A549 (cell line): ENCODE measurements around the gene CCR5. TPM values are rescaled to one million over a fixed set of nuclear protein-coding genes. Genes with fewer than 3 reads are reported as not detected.

Experiments
- ATAC-seq, 2 experiments: fragments of 200-7000 bp in 1 of 2; fragments of >200 bp in 1 of 2; cut with Nextera tagmentation in 1 of 2; cut with Tn5 transposase in 1 of 2; 3 replicates each; pipeline versions ENCODE4 v1.8.0 to v1.9.1; 2018 to 2020; ENCODE audit warnings: mild to moderate bottlenecking in 1 of 2, moderate library complexity in 1 of 2
- CTCF ChIA-PET: fragments of 300-600 bp; sonication (Branson Sonifier 250); formaldehyde crosslinking; extraction: SDS; loops from one replicate; lab custom pipeline; 2021; ENCODE audit warnings: antibody characterized with exemption, inconsistent platforms; lab: Yijun Ruan, JAX
- POLR2A ChIA-PET: fragments of 350-600 bp; formaldehyde crosslinking; extraction: SDS; loops from one replicate; lab custom pipeline; 2021; ENCODE audit warnings: antibody characterized with exemption, inconsistent platforms; lab: Yijun Ruan, JAX
- DNase-seq, 2 experiments: peaks; one replicate each; pipeline versions ENCODE4 v3.0.0 to v3.0.0-alpha.2; 2011 to 2016; ENCODE audit warnings: low read depth in 1 of 2, low spot score in 1 of 2
- FAIRE-seq: peaks from 2 replicates; lab custom pipeline; 2011; peaks lifted over from hg19 to GRCh38; lab: Jason Lieb, UNC
- H3K27ac ChIP-seq, 2 experiments: fragments of >200 bp; sonication (Bioruptor Twin); formaldehyde crosslinking; 3 replicates each; pipeline ENCODE4 v1.5.1; 2016 to 2017
- H3K4me1 ChIP-seq: fragments of >200 bp; sonication (Bioruptor Twin); formaldehyde crosslinking; 3 replicates; pipeline ENCODE4 v1.6.1; 2016
- H3K4me2 ChIP-seq: fragments of >200 bp; sonication (Bioruptor Twin); formaldehyde crosslinking; 3 replicates; pipeline ENCODE4 v1.6.1; 2016
- H3K4me3 ChIP-seq: fragments of >200 bp; sonication (Bioruptor Twin); formaldehyde crosslinking; 3 replicates; pipeline ENCODE4 v1.5.1; 2016
- H3K9me3 ChIP-seq: fragments of >200 bp; sonication (Bioruptor Twin); formaldehyde crosslinking; 3 replicates; pipeline ENCODE4 v1.6.1; 2016
- CHD2 ChIP-seq: fragments of 150-350 bp; IDR thresholded peaks from 2 replicates; pipeline ENCODE4 v1.6.1; 2014; ENCODE audit warnings: low read length; ENCODE audit not compliant: partially characterized antibody
- FOSL2 ChIP-seq, 2 experiments: fragments of 450-650 bp in 1 of 2; fragments of >200 bp in 1 of 2; sonication (Bioruptor Twin) in 1 of 2; formaldehyde crosslinking; IDR thresholded peaks; 2 replicates each; pipeline versions ENCODE4 v1.5.0 to v1.6.1; 2016 to 2020; ENCODE audit warnings: mild to moderate bottlenecking in 1 of 2, moderate library complexity in 1 of 2
- FOXS1 ChIP-seq: fragments of 250-450 bp; sonication (Bioruptor Pico); IDR thresholded peaks from 2 replicates; pipeline ENCODE4 v1.5.0; 2020; ENCODE audit warnings: mild to moderate bottlenecking, moderate library complexity
- KDM1A ChIP-seq: fragments of 200-600 bp; sonication (generic); IDR thresholded peaks from 2 replicates; pipeline ENCODE4 v1.6.1; 2016; ENCODE audit warnings: low read depth, mild to moderate bottlenecking
- NPAS2 ChIP-seq: fragments of 250-450 bp; sonication (Bioruptor Pico); IDR thresholded peaks from 2 replicates; pipeline ENCODE4 v1.8.0; 2022; ENCODE audit warnings: mild to moderate bottlenecking, moderate library complexity, borderline replicate concordance
- NR3C1 ChIP-seq: fragments of >200 bp; sonication (Bioruptor Twin); formaldehyde crosslinking; IDR thresholded peaks from 3 replicates; pipeline ENCODE4 v1.6.1; 2017
- POLR2AphosphoS2 ChIP-seq: conservative IDR thresholded peaks from 2 replicates; pipeline ENCODE4 v1.6.1; 2012; ENCODE audit warnings: low read length, improper control_type of control experiment, inconsistent platforms
- RAD21 ChIP-seq, 2 experiments: fragments of >200 bp in 1 of 2; sonication (Bioruptor Twin) in 1 of 2; formaldehyde crosslinking in 1 of 2; IDR thresholded peaks in 1 of 2; conservative IDR thresholded peaks in 1 of 2; 2 replicates in 1 of 2; 3 replicates in 1 of 2; pipeline ENCODE4 v1.6.1; 2012 to 2018; ENCODE audit warnings: inconsistent platforms in 1 of 2
- RFX5 ChIP-seq: fragments of 450-650 bp; IDR thresholded peaks from 2 replicates; pipeline ENCODE4 v1.7.1; 2014; ENCODE audit warnings: antibody characterized with exemption, mild to moderate bottlenecking, moderate library complexity
- SMC3 ChIP-seq: fragments of >200 bp; sonication (Bioruptor Twin); formaldehyde crosslinking; IDR thresholded peaks from 3 replicates; pipeline ENCODE4 v1.6.1; 2018; ENCODE audit warnings: inconsistent platforms
- ZNF302 ChIP-seq: fragments of 250-450 bp; sonication (Bioruptor Pico); IDR thresholded peaks from 2 replicates; pipeline ENCODE4 v1.9.0; 2021; ENCODE audit warnings: inconsistent platforms, mild to moderate bottlenecking, moderate library complexity
- WGBS: methylation state at CpG from one replicate; pipeline ENCODE4 v1.1.6; 2017; ENCODE audit errors: missing lambda C conversion rate; 5-methylcytosine and 5-hydroxymethylcytosine counted together
- polyA plus RNA-seq, 4 experiments: library from polyadenylated mRNA; depleted of rRNA in 3 of 4; stranded (reverse); fragments of >200 nt; fragmentation: RNase III in 1 of 4; extraction: RNeasy Plus Mini Kit Qiagen cat#74134 plus additional on column Dnase treatment in 1 of 4; gene quantifications; 2 replicates in 3 of 4; 3 replicates in 1 of 4; pipeline ENCODE4 v1.2.3, GENCODE V29; 2011 to 2017
- TF ChIP-seq, protein P1 (sequence below): fragments of >200 bp; sonication (Bioruptor Twin); formaldehyde crosslinking; IDR thresholded peaks from 3 replicates; pipeline ENCODE4 v1.5.1; 2016
- TF ChIP-seq, protein P2 (sequence below): fragments of >200 bp; sonication (Bioruptor Twin); formaldehyde crosslinking; IDR thresholded peaks from 3 replicates; pipeline ENCODE4 v1.6.1; 2016
- TF ChIP-seq, protein P3 (sequence below): fragments of 150-350 bp; IDR thresholded peaks from 2 replicates; pipeline ENCODE4 v1.6.1; 2014; ENCODE audit warnings: low read depth, mild to moderate bottlenecking, low read length
- TF ChIP-seq, protein P4 (sequence below): fragments of 450-650 bp; IDR thresholded peaks from 2 replicates; pipeline ENCODE4 v1.6.1; 2014; ENCODE audit warnings: antibody characterized with exemption
- TF ChIP-seq, protein P5 (sequence below): IDR thresholded peaks from 2 replicates; pipeline ENCODE4 v1.6.1; 2012; ENCODE audit warnings: low read depth, borderline replicate concordance
- TF ChIP-seq, protein P6 (sequence below): fragments of 200-600 bp; sonication (generic); IDR thresholded peaks from 2 replicates; pipeline ENCODE4 v1.6.1; 2016; ENCODE audit warnings: antibody characterized with exemption, mild to moderate bottlenecking, moderate library complexity

CCR5 gene
- polyA plus RNA-seq, 2 of the 4 experiments (the other 2 are of a cell fraction), result not detected

DNA sequence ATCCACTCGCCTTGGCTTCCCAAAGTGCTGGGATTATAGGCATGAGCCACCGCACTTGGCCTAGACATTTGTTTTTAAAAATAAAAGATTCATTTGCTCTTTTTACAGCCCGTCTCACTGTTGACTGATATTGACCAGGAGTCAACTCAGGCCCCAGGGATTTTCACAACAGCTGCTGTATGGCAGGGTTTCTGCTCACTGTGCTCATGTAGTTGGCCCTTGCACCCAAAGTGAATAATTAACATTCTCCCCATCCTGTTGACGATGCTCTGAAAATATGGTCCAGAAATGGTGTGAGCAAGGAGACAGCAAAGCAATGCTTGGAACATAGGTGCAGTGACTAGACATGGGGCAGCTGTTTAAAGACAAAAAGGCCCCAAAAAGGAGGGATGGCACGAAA lies 2.9 kb upstream of the CCR5 start:
- Histone ChIP-seq H3K4me3 (no peak overlapping the region), H3K4me2 (no peak overlapping the region), H3K27ac (no peak overlapping the region), H3K9me3 (no peaks in the 10 kb centered on the region; the same call in 2 of the 3 replicates)
- DNase-seq (no peak), ATAC-seq (no peak)
- TF ChIP-seq NR3C1 (no peak), NPAS2 (no peak), CHD2 (no peak), SMC3 (no peak), RFX5 (no peak), KDM1A (no peak), FOXS1 (no peak), FOSL2 (IDR thresholded peaks at IDR 0.05) (no peak), FOSL2 (CRISPR knock-in tag; IDR thresholded peaks at IDR 0.05) (no peak)
- TF ChIP-seq, protein P1, sequence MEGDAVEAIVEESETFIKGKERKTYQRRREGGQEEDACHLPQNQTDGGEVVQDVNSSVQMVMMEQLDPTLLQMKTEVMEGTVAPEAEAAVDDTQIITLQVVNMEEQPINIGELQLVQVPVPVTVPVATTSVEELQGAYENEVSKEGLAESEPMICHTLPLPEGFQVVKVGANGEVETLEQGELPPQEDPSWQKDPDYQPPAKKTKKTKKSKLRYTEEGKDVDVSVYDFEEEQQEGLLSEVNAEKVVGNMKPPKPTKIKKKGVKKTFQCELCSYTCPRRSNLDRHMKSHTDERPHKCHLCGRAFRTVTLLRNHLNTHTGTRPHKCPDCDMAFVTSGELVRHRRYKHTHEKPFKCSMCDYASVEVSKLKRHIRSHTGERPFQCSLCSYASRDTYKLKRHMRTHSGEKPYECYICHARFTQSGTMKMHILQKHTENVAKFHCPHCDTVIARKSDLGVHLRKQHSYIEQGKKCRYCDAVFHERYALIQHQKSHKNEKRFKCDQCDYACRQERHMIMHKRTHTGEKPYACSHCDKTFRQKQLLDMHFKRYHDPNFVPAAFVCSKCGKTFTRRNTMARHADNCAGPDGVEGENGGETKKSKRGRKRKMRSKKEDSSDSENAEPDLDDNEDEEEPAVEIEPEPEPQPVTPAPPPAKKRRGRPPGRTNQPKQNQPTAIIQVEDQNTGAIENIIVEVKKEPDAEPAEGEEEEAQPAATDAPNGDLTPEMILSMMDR, result no peak
- TF ChIP-seq, protein P2, sequence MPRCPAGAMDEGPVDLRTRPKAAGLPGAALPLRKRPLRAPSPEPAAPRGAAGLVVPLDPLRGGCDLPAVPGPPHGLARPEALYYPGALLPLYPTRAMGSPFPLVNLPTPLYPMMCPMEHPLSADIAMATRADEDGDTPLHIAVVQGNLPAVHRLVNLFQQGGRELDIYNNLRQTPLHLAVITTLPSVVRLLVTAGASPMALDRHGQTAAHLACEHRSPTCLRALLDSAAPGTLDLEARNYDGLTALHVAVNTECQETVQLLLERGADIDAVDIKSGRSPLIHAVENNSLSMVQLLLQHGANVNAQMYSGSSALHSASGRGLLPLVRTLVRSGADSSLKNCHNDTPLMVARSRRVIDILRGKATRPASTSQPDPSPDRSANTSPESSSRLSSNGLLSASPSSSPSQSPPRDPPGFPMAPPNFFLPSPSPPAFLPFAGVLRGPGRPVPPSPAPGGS, result no peak
- TF ChIP-seq, protein P3, sequence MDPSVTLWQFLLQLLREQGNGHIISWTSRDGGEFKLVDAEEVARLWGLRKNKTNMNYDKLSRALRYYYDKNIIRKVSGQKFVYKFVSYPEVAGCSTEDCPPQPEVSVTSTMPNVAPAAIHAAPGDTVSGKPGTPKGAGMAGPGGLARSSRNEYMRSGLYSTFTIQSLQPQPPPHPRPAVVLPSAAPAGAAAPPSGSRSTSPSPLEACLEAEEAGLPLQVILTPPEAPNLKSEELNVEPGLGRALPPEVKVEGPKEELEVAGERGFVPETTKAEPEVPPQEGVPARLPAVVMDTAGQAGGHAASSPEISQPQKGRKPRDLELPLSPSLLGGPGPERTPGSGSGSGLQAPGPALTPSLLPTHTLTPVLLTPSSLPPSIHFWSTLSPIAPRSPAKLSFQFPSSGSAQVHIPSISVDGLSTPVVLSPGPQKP, result no peak
- TF ChIP-seq, protein P4, sequence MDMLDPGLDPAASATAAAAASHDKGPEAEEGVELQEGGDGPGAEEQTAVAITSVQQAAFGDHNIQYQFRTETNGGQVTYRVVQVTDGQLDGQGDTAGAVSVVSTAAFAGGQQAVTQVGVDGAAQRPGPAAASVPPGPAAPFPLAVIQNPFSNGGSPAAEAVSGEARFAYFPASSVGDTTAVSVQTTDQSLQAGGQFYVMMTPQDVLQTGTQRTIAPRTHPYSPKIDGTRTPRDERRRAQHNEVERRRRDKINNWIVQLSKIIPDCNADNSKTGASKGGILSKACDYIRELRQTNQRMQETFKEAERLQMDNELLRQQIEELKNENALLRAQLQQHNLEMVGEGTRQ, result no peak
- TF ChIP-seq, protein P5, sequence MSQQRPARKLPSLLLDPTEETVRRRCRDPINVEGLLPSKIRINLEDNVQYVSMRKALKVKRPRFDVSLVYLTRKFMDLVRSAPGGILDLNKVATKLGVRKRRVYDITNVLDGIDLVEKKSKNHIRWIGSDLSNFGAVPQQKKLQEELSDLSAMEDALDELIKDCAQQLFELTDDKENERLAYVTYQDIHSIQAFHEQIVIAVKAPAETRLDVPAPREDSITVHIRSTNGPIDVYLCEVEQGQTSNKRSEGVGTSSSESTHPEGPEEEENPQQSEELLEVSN, result no peak
- TF ChIP-seq, protein P6, sequence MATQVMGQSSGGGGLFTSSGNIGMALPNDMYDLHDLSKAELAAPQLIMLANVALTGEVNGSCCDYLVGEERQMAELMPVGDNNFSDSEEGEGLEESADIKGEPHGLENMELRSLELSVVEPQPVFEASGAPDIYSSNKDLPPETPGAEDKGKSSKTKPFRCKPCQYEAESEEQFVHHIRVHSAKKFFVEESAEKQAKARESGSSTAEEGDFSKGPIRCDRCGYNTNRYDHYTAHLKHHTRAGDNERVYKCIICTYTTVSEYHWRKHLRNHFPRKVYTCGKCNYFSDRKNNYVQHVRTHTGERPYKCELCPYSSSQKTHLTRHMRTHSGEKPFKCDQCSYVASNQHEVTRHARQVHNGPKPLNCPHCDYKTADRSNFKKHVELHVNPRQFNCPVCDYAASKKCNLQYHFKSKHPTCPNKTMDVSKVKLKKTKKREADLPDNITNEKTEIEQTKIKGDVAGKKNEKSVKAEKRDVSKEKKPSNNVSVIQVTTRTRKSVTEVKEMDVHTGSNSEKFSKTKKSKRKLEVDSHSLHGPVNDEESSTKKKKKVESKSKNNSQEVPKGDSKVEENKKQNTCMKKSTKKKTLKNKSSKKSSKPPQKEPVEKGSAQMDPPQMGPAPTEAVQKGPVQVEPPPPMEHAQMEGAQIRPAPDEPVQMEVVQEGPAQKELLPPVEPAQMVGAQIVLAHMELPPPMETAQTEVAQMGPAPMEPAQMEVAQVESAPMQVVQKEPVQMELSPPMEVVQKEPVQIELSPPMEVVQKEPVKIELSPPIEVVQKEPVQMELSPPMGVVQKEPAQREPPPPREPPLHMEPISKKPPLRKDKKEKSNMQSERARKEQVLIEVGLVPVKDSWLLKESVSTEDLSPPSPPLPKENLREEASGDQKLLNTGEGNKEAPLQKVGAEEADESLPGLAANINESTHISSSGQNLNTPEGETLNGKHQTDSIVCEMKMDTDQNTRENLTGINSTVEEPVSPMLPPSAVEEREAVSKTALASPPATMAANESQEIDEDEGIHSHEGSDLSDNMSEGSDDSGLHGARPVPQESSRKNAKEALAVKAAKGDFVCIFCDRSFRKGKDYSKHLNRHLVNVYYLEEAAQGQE, result no peak
- TF ChIP-seq, all 56 proteins: peak for 0
- WGBS, result 32% methylated on average over 5 of the region's 5 CpGs
- FAIRE-seq, result no peak
- ChIA-PET POLR2A (no interaction called here), CTCF (interaction anchor here (1.3 to 3.0 kb wide), 2 partner anchors 10 to 190 kb away, joined by 3 to 20 read pairs; no protein-coding TSS in a partner anchor)
- H3K4me1 ChIP-seq, result no peaks in the 10 kb centered on the region

DNA sequence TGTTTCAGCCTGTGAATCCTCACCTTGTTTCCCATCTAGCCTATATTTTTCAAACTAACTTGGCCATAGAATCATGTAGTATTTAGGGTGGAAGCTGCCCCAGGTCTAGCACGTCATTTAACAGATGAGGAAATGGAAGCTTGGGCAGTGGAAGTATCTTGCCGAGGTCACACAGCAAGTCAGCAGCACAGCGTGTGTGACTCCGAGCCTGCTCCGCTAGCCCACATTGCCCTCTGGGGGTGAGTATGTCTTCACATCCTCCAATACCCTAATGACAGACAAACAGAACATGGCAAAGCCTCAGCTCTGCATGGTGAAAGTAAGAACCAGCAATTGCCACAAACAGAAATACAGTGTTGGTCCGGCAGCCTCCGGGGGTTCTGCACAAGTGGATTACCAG lies 2.2 kb upstream of the CCR5 start:
- ATAC-seq, result peak; percentile 62 to 68; a peak in 3 of 6 replicates
- WGBS, result 29% methylated on average over 6 of the region's 7 CpGs

More for the DNA sequence above, 2.2 kb upstream of the CCR5 start:
- H3K4me1 ChIP-seq, result no peaks in the 10 kb centered on the region
- peak in 1 of 2 experiments; percentile 18 for DNase-seq
- ChIA-PET CTCF (interaction anchor here (0.7 to 3.0 kb wide), 3 partner anchors 9 to 515 kb away, joined by 3 to 20 read pairs (median 4); no protein-coding TSS in a partner anchor), POLR2A (no interaction called here)
- peak; percentile 19 to 25; a peak in 2 of 5 replicates for TF ChIP-seq RAD21 (conservative IDR thresholded peaks at IDR 0.05 in 1 of 2, IDR thresholded peaks at IDR 0.05 in 1 of 2)
- no peak for TF ChIP-seq ZNF302 (CRISPR knock-in tag)
- TF ChIP-seq POLR2AphosphoS2, result no peak
- no peak overlapping the region for H3K4me3 ChIP-seq
- H3K27ac ChIP-seq, result no peak overlapping the region
- H3K4me2 ChIP-seq, result no peak overlapping the region
- FAIRE-seq, result no peak
- H3K9me3 ChIP-seq, result no peaks in the 10 kb centered on the region; the same call in 2 of the 3 replicates
